ENCODE measurements around the gene NFYB. TPM values are rescaled to one million over a fixed set of nuclear protein-coding genes. Genes with fewer than 3 reads are reported as not detected.
A peak's percentile ranks its signal among the peaks of the same experiment; 100 is the strongest.
"Not testable (repeated sequence)": the region's sequence is repeated elsewhere in the genome, so short reads cannot be mapped to it uniquely, and the experiment has no call there.

Gene NFYB
- polyA plus RNA-seq, 12 donors: 32.3 to 72.4 (median 50.6) TPM; not detected in 1

DNA sequence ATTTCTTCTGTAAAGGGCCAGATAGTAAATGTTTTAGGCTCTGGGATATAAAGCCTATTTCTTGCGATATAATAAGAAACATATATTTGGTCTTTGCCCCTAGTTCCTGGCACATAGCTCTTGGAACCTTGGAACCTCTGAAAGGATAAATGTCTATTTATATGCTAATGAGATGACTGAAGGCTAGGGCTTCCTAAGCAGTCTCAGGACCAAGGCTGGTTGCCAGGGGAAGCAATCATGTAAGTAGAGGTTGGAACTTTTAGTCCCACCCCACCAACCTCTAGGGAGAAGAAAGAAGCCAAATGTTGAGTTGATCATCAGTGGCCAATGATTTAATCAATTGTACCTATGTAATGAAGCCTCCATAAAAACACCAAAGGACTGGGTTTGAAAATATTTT, 26.6 kb upstream of the NFYB start:
- no peak for DNase-seq

DNA sequence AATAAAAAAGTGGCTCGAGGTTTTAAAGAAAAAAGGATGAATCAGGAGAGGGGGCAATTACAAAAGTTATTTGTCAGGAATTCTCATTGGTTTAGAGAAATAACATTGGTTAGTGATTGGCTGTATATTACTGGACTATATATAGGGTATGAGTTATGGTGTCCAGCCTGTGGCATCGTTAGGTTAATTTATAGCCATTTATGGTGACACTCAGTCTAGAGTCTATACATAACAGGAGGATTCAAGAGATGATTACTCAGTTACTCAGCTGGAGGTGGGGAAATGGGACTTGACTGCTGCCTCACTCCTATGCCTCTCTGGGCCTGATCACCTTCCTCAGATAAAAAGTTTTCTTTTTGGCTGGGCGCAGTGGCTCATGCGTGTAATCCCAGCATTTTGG, 25.6 kb upstream of the NFYB start:
- no peak for DNase-seq

DNA sequence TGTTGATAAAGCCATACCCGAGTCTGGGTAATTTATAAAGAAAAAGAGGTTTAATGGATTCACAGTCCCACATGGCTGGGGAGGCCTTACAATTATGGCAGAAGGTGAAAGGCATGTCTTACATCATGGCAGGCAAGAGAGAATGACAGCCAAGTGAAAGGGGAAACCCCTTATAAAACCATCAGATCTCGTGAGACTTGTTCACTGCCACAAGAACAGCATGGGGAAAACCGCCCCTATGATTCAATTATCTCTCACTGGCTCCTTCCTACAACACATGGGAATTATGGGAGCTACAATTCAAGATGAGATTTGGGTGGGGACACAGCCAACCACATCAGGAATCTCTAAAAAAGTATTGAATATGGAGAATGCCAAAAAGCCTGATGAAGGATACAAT, 25.0 kb upstream of the NFYB start:
- not testable (repeated sequence) for DNase-seq

GRCh38 chr12:104155711-104156555, 17.9 kb upstream of the NFYB start:
- DNase-seq: no peak

GRCh38 chr12:104154806-104155205, 16.8 kb upstream of the NFYB start:
- no peak for DNase-seq

DNA sequence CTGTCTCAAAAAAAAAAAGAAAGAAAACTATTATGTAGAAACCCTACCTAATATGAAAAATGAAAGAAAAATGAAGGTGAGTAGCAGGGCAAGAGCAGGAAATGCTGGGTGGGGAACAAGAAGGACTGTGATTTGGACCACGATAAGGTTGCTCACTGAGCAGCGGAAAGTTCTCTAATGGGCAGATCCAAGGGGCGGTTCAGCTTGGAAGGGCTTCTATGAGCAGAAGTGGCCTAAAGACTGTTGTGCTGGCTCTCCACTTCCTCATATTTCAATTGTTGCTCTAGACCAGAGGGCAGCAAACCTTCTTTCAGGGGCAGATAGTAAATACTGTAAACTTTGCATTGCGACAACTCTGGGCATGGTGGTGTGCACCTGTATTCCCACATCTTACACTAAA, 16.3 kb upstream of the NFYB start:
- DNase-seq: no peak

- DNase-seq: no peak
These were observed 14.8 kb upstream of the NFYB start for GRCh38 chr12:104152685-104153241.

DNA sequence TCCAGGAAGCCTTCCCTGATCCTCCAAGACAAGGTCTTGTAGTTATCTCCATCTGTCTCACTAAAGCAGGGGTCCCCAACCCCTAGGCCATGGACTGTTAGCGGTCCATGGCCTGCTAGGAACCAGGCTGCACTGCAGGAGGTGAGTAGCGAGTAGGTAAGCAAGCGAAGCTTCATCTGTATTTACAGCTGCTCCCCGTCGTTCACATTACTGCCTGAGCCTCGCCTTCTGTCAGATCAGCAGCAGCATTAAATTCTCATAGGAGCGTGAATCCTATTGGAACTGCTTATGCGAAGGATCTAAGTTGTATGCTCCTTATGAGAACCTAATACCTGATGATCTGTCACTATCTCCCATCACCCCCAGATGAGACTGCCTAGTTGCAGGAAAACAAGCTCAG, 12.4 kb upstream of the NFYB start:
- DNase-seq: no peak

GRCh38 chr12:104147346-104147745, 9.3 kb upstream of the NFYB start:
- no peak for DNase-seq

- DNase-seq: no peak
These were observed 5.9 kb upstream of the NFYB start for GRCh38 chr12:104143918-104144317.

DNA sequence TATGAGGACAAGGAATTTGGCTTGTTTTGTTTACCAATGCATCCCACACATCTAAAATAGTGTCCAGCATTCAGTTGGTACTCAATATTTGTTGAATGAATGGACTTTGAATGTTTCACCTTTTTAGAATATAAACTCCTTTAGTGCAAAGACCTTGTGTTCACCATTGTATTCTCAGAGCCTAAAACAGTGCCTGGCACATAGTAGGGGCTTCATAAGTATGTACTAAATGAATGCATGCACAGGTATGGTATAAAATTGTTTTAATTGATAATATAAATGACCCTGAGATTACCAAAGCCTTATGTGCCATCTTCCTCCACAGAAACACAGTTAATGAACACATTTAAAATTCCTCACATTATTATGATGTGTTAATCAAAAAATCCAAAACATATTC, 5.0 kb upstream of the NFYB start:
- no peak for DNase-seq

DNA sequence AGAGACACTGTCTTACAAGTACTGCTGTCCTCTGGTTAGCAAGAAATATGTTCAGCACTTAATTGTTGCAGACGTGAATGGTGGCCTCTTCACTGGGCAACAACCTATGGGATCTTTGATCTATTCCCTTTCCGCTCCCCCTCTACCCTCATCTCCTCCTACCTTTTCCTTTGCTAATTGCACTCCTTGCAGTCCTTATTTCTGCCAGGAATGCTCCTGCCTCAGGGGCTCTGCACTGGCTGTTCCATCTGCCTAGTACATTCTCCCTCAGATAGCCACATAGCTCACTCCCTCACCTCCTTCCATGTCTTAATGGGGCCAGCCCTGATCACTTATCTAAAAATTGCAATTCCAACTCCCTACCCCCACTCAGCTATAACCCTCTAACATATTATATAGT, 4.5 kb upstream of the NFYB start:
- no peak for DNase-seq

- DNase-seq: peak; percentile 46
These were observed 765 bp upstream of the NFYB start for GRCh38 chr12:104138797-104139152.

- DNase-seq: peak; percentile 42
These were observed 759 bp downstream of the NFYB start for GRCh38 chr12:104137001-104137901.

DNA sequence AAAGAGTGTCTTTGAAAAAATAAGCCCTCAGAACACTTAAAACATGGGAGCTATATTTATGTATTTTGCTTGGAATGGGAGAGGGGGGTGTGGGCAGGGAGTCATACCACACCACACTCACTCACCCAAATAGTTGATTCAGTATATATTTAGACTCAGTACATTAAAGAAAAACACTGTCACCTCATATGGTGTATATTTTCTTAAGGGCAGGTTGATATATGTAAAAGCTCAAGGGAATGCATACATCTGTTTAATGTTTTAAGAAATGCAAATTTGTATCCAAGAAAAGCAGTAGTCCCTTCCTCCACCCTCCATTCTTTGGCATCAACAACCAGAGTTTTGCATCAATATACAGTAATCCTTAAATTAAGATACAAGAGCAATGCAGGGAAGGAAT, 1.4 kb downstream of the NFYB start:
- peak; percentile 15 for DNase-seq

GRCh38 chr12:104134882-104135281, 3.1 kb downstream of the NFYB start:
- no peak for DNase-seq

GRCh38 chr12:104133866-104134265, 4.1 kb downstream of the NFYB start:
- DNase-seq: no peak

GRCh38 chr12:104133321-104133720, 4.7 kb downstream of the NFYB start:
- no peak for DNase-seq

- no peak for DNase-seq
These were observed 5.6 kb downstream of the NFYB start for GRCh38 chr12:104132351-104132956.

DNA sequence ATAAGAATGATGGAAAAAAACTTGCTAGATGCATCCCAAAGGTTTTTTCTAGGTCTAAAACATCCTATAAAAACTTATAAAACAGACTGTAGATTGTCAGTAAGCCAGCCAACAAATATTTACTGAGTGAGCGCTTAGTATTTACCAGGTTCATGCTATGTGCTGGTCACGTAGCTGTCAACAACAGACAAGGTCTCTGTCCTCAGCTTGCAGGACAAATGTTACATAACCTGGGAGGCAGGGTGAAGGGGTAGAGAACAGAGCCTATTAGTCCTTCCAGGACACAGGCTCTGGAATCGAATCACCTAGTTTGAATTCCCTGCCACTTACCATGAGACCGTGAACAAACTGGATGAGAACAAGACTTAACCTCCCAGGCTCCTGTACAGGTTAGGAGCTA, 6.4 kb downstream of the NFYB start:
- DNase-seq: no peak

DNA sequence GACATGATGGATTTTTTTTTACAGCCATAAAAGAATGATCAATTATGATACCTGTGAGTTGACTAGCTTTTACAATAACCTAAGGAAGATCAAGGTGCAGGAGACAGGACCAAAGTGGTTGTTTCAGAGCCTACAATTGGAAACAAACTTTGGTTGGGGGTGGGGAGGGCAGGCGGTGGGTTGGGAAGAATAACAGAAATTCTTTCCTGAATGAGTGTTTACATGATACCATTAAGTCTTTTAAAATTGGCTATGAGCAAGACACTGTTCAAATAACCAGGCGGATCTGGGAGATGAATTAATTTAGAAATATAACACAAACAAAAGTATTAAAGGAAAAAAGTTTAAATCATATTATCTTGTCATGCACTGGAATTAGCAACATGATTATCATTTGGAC, 7.2 kb downstream of the NFYB start:
- no peak for DNase-seq

GRCh38 chr12:104126548-104126947, 11.5 kb downstream of the NFYB start:
- no peak for DNase-seq
